Esophagus muscularis mucosa (tissue), 4 donors: Measurements from ENCODE around the gene GPD1L.

ENCODE experiments used
- CTCF ChIP-seq, 3 experiments: fragments of 200-600 bp in 2 of 3; fragments of 450-650 bp in 1 of 3; sonication (generic) in 2 of 3; IDR thresholded peaks; one replicate each; pipeline ENCODE4 v1.5.1; 2017 to 2019; ENCODE audit warnings: antibody characterized with exemption in 3 of 3, mild to moderate bottlenecking in 2 of 3, moderate library complexity in 1 of 3
- EP300 ChIP-seq: sonication (generic); formaldehyde crosslinking; IDR thresholded peaks from one replicate; pipeline ENCODE4 v1.6.1; 2017; ENCODE audit warnings: antibody characterized with exemption
- POLR2A ChIP-seq: fragments of 450-650 bp; IDR thresholded peaks from one replicate; pipeline ENCODE4 v1.6.1; 2017; ENCODE audit warnings: antibody characterized with exemption, moderate library complexity, mild to moderate bottlenecking, low read depth

GRCh38 chr3:32148351-32148750 is 41.9 kb downstream of the GPD1L start:
- TF ChIP-seq EP300, result no peak
- no peak for TF ChIP-seq CTCF (IDR thresholded peaks at IDR 0.05)
- TF ChIP-seq POLR2A, result no peak
